Measurements from ENCODE around the gene HDAC4. TPM values are rescaled to one million over a fixed set of nuclear protein-coding genes. Genes with fewer than 3 reads are reported as not detected.

Gene HDAC4
- total RNA-seq, 1 donor from 2014 or later, result 30.7 TPM

DNA sequence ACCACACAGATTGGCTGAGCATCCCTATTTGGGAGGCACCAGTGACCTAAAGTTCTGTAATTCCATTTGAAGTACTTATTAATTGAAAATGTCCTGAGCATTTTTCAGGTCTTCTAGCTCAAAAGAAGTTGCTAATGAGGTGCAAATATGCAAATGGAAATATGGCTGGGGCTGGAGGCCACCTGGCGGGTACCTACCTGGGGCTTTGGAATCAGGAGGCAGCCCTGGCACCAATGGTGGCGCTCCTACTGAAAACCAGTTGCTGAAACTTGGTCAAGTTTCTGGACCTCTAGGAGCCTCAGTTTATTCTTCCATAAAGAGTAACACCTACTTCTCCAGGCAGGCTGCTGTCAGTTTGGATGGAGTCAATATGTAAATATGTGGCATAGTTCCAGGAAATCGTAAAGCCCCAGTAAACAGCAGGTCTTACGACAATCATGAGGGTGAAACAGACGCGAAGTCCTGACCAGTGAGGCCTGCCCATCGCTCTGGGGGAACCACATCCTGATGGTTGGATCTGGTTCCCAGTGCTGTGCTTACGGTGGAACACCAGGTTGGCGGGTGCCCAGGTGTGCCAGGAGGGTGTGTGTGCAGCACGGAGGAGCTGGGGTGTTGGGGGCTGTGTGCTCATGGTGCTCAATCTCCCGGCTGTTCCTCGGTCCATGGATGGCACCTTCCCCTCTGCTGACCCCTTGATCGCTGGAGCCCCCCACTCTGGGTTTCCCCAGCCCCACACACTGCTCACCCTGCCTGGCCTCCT, 366.8 kb downstream of the HDAC4 start:
- ATAC-seq (no peak), DNase-seq (ENCODE audit: missing footprints) (no peak)
- intact Hi-C loops (cut with DNase I), result loop anchor here (5.0 kb wide), 1 partner anchor 958 kb away; no protein-coding TSS in a partner anchor

DNA sequence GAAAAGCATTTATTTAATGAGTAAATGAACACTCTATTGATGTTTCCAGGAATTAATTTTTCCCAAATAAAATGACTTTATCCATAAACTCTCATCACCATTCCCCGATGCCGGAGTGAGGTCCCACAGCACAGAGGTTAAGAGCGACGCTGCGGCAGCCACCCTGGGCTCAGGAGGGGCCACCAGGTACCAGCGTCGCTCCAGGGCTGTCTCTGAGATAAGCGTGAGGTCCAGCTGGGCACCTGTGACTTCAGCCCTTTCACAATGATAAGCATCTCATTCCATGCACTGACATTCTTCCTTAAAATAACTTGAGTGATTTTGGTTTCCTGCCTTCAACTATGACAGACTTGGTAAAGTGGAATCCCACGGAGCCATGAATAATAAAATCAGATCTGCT, 370.9 kb downstream of the HDAC4 start:
- intact Hi-C loops (cut with DNase I), result loop anchor here (5.0 kb wide), 1 partner anchor 962 kb away; no protein-coding TSS in a partner anchor
- no peak for DNase-seq (ENCODE audit: missing footprints)

DNA sequence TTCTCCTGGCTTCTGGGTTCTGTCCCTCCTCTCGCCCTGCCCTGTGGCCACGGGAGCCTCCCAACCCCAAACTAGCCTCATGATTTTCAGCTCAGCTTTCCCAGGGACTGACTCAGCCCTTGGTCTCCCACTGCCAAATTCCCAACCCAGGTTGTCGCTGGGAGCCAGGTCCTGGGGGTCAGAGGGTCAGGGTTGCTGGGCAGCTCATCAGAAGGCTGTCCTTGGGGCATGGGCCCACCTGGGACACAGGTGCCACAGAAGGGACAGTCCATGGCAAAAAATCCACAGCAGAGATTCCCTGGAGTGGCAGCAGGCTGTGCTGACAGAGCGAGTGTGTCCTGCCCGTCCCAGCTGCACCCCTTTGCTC, 372.6 kb downstream of the HDAC4 start:
- intact Hi-C loops (cut with DNase I), result no loop called here
- DNase-seq (ENCODE audit: missing footprints), result no peak

More for the DNA sequence above, 370.9 kb downstream of the HDAC4 start:
- ATAC-seq, result no peak

DNA sequence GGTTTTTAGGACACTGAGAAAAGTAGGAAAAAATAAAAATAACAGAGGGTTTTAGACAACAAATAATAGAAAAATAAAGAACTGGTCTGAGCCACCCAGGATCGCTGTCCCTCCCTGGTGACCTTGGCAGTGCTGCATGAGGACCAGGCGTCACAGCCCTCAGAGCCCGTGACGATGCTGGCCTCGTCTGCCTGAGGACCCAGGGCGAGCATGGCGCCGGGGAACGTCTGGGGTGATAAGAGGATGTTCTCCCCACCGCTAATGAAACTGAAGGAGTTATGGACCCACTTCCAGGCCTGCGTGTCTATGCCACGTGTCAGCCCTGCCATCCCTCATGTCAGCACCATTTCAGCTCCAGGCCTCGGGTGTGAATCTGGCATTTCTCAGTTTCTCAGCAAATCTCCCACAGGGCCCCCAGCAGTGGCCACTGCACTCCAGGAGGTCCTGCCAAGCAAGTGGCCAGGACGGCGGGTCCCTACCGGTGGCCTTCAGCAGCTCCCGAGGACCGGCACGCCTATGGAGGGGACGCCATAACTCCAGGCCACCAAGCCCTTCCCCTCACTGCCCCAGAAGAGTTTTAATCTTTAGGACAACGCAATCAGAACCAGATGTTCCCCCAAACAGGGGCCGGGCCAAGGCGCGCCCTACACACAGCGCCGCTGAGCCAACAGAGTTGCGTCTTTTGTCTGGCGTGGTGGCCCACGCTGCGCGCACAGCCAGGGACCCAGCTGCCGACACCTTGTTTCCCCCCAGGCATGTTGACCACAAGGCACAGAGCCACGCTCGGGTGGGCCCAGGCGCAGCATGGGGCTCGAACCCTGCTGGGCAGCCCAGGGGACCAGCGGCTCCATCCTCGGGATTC, 373.2 kb downstream of the HDAC4 start:
- peak; percentile 63 for DNase-seq (ENCODE audit: missing footprints)
- no peak for ATAC-seq
- intact Hi-C loops (cut with DNase I), result no loop called here

More for the DNA sequence above, 372.6 kb downstream of the HDAC4 start:
- no peak for ATAC-seq

DNA sequence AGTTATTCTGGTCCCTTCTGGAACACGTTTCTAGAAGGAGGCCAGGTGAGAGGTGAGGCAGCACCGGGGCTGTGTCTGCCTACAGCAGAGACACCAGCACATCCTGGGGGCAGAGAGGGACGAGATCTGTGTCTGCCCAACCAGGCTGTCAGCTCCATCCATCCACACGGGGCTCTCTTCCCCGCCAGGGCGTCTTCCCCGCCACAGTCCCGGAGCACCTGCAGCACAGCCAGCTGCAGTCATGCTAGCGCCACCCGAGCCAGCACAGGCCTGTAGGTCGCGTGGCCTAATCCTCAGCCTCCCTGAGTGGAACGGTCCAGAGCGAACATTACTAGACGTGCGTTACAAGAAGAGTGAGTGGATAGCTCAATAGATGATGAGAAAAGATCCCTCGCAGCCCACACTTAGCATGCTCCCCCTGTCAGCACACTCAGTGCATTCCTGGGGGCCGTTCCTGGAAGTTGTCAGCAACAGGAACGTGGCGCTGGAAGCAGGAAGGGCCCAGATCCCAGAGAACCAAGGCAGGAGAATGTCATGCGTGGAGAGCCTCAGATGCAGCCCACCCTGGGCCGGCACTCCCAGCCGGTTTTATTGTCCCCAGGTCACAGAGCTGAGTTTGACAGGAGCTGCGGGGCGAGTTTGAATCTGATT, 374.0 kb downstream of the HDAC4 start:
- intact Hi-C loops (cut with DNase I), result no loop called here
- ATAC-seq (peak; percentile 32), DNase-seq (ENCODE audit: missing footprints) (peak; percentile 56)

DNA sequence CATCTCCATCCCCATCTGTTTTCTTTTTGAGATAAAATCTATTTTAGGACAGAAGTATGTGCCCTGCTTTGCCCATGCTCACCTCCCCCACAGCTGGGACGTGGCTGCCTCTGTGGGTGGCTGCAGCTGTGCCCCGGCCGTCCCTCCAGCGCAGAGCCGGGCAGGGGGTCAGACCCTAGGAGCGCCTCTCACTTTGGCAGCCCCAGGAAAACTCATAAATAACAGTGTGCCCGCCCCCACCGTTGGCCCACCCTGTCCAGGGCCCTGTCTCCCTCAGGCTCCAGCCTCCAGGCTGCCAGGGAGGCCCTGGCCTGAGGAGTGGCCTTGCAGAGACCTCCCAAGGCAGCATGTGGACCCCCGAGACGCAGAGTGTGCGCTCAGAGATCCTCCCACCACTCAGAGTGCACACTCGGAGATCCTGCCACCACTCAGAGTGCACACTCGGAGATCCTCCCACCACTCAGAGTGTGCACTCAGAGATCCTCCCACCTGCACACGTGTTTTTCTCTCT, 374.8 kb downstream of the HDAC4 start:
- DNase-seq (ENCODE audit: missing footprints) (peak; percentile 32), ATAC-seq (no peak)
- intact Hi-C loops (cut with DNase I), result no loop called here

DNA sequence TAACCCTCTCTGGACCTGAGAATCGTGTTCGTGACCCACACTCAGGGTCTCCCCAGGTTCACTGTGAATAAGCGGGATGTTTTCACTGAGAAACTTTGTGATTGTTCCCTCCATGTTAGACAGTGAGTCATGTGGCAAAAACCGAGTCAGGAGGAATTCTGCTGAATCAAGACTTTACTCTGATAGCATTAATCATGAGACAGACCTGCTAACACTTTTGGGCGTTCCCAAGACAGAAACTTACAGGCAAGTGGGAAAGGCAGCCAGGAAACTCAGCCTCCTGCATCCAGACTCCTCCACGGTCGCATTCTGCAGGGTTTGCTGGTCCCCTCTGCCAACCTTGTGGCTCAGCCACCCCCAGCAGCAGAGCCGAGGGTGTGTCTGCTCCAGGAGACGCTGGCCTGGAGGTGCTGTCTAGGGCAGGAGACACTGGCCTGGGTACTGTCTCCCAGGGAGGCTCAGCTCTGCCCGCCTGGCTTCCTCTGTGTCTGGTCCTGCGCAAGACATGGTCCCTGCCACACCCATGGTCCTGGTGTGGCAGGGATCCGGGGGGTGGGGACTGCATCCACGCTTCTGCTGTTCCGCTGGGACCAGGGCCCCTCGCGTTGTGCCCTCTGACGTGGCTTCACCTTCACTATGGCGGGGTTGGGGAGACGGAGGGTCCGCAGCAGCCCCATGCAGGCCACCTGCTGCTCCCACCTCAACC, 375.6 kb downstream of the HDAC4 start:
- intact Hi-C loops (cut with DNase I), result no loop called here
- no peak for DNase-seq (ENCODE audit: missing footprints)
- ATAC-seq, result no peak

DNA sequence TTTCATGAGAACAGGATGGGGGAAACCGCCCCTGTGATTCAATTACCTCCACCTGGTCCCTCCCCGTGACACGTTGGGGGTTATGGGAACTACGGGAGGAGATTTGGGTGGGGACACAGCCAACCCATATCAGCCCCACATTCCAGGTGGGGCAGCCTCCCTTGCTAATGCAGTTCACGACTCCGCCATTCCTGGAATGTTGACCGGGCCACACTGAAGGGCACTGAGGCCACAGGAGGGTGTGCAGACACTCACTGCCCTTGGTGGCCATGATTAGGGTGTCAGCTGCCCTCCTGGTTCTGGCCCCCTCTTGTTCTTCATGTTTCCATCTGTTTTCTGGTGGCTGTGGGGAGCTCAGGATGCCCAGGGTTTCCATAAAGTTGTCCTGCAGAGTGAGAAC, 376.6 kb downstream of the HDAC4 start:
- intact Hi-C loops (cut with DNase I), result no loop called here
- DNase-seq (ENCODE audit: missing footprints) (no peak), ATAC-seq (no peak)

DNA sequence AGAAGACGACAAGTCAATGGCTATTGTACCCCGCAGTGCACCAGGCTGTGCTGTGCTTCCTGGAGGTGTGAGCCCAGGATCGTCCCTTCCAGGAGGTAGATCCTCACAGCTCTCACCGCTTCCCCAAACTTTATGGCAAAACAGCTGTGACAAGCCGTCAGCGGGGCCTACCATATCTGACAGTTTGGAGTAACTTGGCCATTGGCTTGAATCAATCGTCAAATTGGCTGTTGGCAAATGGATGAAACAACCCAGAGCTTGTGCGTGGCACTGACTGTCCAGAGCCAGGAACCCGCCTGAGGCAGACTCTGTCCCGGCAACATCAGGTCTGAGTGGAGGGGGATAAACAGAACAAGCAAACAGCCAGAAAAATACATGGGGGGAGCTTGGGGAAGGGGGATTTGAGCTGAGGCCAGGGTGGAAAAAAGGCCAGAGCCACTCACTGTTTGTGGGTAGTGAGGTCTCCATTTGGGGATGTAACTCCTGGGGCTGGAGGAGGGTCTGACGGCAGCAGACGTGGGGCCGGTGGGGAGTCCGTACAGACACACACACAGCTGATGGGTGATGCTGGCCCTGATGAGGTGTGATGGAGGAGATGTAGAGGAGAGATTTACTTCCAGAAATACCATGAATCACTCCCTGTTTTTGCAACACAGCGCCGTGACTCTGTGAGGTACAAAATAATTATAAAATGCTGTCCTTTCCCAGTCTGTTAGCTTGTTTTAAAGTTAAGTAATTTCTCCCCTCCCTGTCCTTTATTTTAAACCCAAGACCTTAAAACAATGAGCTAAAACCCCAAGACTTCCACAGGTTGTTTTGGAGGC, 378.2 kb downstream of the HDAC4 start:
- no peak for DNase-seq (ENCODE audit: missing footprints)
- intact Hi-C loops (cut with DNase I), result no loop called here
- ATAC-seq, result no peak

DNA sequence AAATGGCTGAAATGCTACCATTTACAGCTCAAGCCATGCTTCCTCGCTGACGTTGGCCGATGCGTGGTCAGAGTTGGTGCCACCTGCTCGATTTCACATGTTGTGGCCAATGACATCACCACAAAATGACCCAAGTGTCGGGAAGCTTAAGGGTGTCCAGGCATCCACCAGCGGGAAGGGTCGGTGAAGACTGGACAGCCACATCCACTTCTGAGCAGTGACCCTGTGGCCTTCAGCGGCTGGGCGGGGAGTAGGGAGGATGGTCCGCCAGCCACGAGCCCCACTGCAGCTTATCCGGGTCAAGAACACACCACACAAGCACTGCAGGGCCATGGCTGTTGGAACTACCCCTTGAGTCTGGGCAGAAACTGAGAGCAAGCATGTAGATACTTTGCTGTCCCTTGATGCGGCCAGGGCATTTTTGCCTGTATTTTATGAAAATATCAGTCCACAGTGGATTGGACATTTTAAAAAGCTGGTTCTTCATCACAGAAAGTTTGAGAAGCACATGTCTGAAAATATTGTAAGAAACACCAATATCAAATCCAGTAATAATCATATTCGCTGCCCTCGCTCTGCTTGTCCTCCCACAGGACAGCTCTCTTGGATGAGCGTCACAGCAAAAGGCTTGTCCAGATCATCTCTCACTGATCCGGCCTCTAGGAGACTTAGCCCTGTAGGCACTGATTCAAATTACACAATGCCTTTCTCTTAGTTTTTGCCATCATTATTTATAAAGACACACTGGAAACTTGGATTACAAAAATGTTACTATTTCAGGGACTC, 379.0 kb downstream of the HDAC4 start:
- ATAC-seq, result no peak
- intact Hi-C loops (cut with DNase I), result no loop called here
- DNase-seq (ENCODE audit: missing footprints), result no peak

DNA sequence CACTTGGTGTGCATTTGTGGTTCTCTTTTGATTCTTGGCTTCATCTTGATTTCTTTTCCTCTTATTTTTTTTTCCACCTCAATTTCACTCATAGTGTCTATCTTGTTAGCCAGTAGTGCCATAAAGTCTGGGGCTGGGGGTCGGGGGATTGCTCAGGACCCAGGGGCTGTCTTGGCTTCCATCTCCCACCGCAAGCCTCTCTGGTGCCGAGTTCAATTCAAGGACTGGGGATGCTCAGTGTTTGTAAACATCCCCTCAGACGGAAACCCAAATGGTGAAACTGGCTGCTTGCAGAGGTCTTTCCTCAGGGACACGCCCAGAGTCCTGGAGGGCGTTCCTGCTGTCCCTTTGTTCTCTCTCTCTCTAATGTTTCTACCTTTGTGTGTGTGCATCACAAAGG, 379.6 kb downstream of the HDAC4 start:
- intact Hi-C loops (cut with DNase I), result no loop called here
- no peak for DNase-seq (ENCODE audit: missing footprints)
- no peak for ATAC-seq

DNA sequence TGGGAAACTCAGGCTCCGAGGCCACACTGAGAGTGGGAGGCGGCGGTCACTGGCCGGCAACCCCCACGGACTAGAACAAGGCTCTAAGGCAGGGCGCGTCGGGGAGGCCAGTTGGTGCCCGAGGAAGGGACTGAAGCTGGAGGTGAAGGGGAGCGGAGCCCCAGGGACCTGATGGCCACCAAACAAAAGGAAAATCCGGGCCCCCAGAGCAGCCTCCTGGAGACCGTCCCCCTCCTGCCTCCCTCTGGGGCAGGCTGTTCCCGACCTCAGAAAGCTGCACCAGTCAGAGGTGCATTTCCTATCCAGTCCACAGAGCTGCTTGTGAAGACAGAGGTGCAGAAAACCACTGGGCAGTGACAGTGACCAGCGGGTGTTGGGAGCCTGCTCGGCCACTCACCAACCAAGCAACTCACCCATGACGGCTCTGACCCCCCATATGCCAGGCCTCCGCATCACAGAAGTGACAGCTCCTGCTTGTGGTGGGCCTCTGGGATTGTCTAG, 380.2 kb downstream of the HDAC4 start:
- DNase-seq (ENCODE audit: missing footprints), result peak; percentile 32
- intact Hi-C loops (cut with DNase I), result no loop called here
- ATAC-seq, result no peak

DNA sequence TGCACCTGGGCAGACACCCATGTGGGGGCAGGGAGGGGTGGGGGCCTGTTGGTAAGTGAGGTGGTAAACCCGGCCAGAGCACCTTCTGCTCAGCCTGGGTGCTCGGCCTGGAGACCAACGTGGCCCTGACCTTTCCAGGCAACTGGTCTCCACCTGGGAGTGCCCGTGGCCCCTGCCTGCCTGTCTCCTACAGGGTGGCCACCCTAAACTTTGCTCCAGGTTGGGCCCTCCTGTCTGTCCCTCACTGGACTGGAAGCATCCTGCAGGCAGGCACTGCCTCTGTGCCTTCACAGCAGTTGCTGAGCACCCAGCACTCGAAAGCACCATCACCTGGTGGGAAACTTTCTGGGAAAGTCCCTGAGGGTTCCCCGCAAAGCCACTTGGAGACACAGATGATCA, 381.6 kb downstream of the HDAC4 start:
- intact Hi-C loops (cut with DNase I), result no loop called here

DNA sequence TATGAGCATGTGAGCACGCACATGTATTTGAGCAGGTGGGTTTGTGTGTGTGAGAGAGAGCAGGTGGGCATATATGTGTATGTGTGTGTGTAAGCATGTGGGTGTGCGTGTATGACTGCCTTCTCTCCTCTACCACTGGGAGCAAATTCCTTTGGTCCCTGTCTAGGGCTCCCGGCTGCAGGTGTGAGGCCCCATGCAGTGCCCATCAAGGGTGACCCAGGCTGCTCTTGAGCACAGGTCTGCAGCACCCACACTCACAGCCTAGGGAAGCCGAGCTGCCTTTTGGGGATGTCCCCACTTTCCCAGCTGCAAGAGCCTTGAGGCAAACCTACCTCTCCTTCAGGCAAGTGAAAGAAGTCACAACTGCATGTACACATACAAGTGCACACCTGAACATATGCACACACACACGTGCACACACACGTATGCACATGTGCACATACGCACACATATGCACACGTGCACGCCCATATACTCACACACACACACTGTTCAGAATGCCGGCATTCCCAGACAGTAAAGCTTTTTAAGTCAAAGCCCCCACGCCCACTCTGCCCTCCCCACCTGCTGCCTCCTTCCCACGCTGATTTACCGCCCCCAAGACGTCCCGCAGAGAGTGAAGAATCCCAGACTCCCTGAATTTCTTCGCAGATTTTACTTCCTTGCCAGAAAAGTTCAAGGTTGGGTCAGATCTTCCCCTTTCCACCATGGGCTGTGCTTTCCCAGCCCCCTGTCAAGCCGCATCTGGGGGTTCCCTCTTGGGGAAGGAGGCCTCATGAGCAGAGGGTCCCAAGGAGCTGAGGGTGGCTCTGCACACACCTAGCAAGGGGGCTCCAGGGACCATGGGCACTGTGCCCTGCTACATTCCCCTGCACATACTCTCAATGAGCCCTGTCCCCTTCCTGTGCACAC, 382.3 kb downstream of the HDAC4 start:
- intact Hi-C loops (cut with DNase I), result no loop called here
- DNase-seq (ENCODE audit: missing footprints), result no peak
- no peak for ATAC-seq

More for the DNA sequence above, 381.6 kb downstream of the HDAC4 start:
- DNase-seq (ENCODE audit: missing footprints) (peak; percentile 52), ATAC-seq (no peak)

DNA sequence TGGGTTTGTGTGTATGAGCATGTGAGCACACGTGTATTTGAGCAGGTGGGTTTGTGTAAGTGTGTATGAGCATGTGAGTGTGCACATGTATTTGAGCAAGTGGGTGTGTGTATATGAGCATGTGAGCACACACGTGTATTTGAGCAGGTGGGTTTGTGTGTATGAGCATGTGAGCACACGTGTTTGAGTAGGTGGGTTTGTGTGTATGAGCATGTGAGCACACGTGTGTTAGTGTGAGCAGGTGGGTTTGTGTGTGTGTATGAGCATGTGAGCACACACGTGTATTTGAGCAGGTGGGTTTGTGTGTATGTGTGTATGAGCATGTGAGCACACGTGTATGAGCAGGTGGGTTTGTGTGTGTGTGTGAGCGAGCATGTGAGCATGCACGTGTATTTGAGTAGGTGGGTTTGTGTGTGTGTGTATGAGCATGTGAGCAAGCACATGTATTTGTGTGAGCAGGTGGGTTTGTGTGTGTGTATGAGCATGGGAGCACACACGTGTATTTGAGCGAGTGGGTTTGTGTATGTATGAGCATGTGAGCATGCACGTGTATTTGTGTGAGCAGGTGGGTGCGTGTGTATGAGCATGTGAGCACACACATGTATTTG, 383.2 kb downstream of the HDAC4 start:
- intact Hi-C loops (cut with DNase I), result no loop called here
- DNase-seq (ENCODE audit: missing footprints), result no peak
- ATAC-seq, result no peak
